ENCODE results near the gene SIRT5.

The SIRT5 gene

GRCh38 chr6:13538600-13538999 is 35.8 kb upstream of the SIRT5 start:
- DNase-seq (ENCODE audit: low spot score): no peak
- TF ChIP-seq CTCF (IDR thresholded peaks at IDR 0.05; ENCODE audit: extremely low read depth, missing control alignments): no peak

GRCh38 chr6:13539572-13539971 is 34.8 kb upstream of the SIRT5 start:
- no peak for TF ChIP-seq CTCF (IDR thresholded peaks at IDR 0.05; ENCODE audit: extremely low read depth, missing control alignments)
- DNase-seq (ENCODE audit: low spot score): no peak

- no peak for TF ChIP-seq CTCF (IDR thresholded peaks at IDR 0.05; ENCODE audit: extremely low read depth, missing control alignments)
- DNase-seq (ENCODE audit: low spot score): no peak
These were observed 32.9 kb upstream of the SIRT5 start for GRCh38 chr6:13541496-13541895.

- TF ChIP-seq CTCF (IDR thresholded peaks at IDR 0.05; ENCODE audit: extremely low read depth, missing control alignments): no peak
- DNase-seq (ENCODE audit: low spot score): no peak
These were observed 29.8 kb upstream of the SIRT5 start for GRCh38 chr6:13544454-13545186.

GRCh38 chr6:13545885-13546284 is 28.5 kb upstream of the SIRT5 start:
- no peak for DNase-seq (ENCODE audit: low spot score)
- TF ChIP-seq CTCF (IDR thresholded peaks at IDR 0.05; ENCODE audit: extremely low read depth, missing control alignments): no peak

- no peak for DNase-seq (ENCODE audit: low spot score)
These were observed 25.7 kb upstream of the SIRT5 start for GRCh38 chr6:13548500-13549210.

More at GRCh38 chr6:13548500-13549210, 25.7 kb upstream of the SIRT5 start:
- no peak for TF ChIP-seq CTCF (IDR thresholded peaks at IDR 0.05; ENCODE audit: extremely low read depth, missing control alignments)

Measured in GM20000 (cell line).